Measurements from ENCODE around the gene ADCY1.

Gene ADCY1

GRCh38 chr7:45564886-45565455 lies 9.2 kb upstream of the ADCY1 start:
- H3K4me3 ChIP-seq, result no peak overlapping the region
- no peak for TF ChIP-seq FOXP2 (optimal IDR thresholded peaks at IDR 0.05; ENCODE audit: control extremely low read depth, extremely low read length, insufficient read depth)
- no peak for TF ChIP-seq EZH2 (IDR thresholded peaks at IDR 0.05)
- TF ChIP-seq POLR2AphosphoS5 (IDR thresholded peaks at IDR 0.05; ENCODE audit: borderline replicate concordance, low read depth, low read length), result no peak
- no peak overlapping the region for H3K27ac ChIP-seq
- DNase-seq (ENCODE audit: low read depth, low spot score), result no peak
- no peaks in the 10 kb centered on the region for H3K36me3 ChIP-seq (ENCODE audit: insufficient read depth, low read length)
- no peak overlapping the region for H3K9ac ChIP-seq (ENCODE audit: insufficient read length)
- no peaks in the 10 kb centered on the region for H3K9me3 ChIP-seq (ENCODE audit: low read depth, low read length)

DNA sequence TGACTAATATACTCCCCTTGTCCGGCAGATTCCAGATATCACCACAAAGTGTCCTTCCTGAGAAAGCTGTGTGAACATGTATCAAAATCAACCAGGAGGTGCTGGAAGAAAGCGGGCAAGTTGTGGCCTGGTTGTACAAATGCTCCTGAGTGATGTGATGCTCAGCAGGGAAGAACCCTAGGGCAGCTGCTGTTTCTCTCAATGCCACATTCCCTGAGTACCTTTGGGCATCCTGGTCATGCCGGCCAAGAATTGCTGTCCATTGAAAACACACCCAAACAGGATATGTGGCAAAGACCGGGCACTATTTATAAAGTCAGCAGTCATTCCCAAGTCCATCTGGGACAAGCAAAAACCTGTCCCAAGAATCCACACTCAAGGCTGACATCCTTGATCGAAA lies 7.8 kb upstream of the ADCY1 start:
- DNase-seq (ENCODE audit: low read depth, low spot score), result no peak
- TF ChIP-seq EZH2 (IDR thresholded peaks at IDR 0.05), result no peak
- no peak for TF ChIP-seq POLR2AphosphoS5 (IDR thresholded peaks at IDR 0.05; ENCODE audit: borderline replicate concordance, low read depth, low read length)
- no peak for TF ChIP-seq FOXP2 (optimal IDR thresholded peaks at IDR 0.05; ENCODE audit: control extremely low read depth, extremely low read length, insufficient read depth)
- Histone ChIP-seq H3K4me3 (no peak overlapping the region), H3K9ac (ENCODE audit: insufficient read length) (no peak overlapping the region), H3K27ac (no peak overlapping the region), H3K9me3 (ENCODE audit: low read depth, low read length) (no peaks in the 10 kb centered on the region), H3K36me3 (ENCODE audit: insufficient read depth, low read length) (no peaks in the 10 kb centered on the region)

- Histone ChIP-seq H3K4me3 (no peak overlapping the region), H3K36me3 (ENCODE audit: insufficient read depth, low read length) (no peaks in the 10 kb centered on the region), H3K27ac (no peak overlapping the region), H3K9ac (ENCODE audit: insufficient read length) (no peak overlapping the region), H3K9me3 (ENCODE audit: low read depth, low read length) (no peaks in the 10 kb centered on the region)
- DNase-seq (ENCODE audit: low read depth, low spot score), result no peak
- TF ChIP-seq FOXP2 (optimal IDR thresholded peaks at IDR 0.05; ENCODE audit: control extremely low read depth, extremely low read length, insufficient read depth) (no peak), POLR2AphosphoS5 (IDR thresholded peaks at IDR 0.05; ENCODE audit: borderline replicate concordance, low read depth, low read length) (no peak), EZH2 (IDR thresholded peaks at IDR 0.05) (no peak)
Measured at GRCh38 chr7:45566961-45567360, 7.2 kb upstream of the ADCY1 start.

DNA sequence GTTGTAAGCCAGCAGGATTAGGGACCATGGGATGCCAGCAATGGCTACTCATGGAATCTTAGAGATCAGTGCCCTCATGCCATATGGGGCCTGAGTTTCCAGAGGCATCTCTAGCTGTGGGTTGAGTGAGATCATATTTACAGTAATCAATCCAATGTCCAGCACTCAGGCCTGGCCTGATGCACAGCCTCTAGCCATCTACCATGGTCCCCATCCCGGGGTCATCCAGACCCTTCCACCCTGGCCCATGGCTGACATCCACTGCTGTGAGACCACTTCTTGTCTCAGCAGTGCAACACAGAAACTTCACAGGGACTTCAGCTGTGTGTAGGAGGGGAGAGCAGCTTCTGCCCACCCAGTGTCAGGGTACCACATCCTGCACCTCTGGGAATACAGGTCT lies 6.5 kb upstream of the ADCY1 start:
- Histone ChIP-seq H3K9ac (ENCODE audit: insufficient read length) (no peak overlapping the region), H3K9me3 (ENCODE audit: low read depth, low read length) (no peaks in the 10 kb centered on the region), H3K36me3 (ENCODE audit: insufficient read depth, low read length) (no peaks in the 10 kb centered on the region), H3K27ac (no peak overlapping the region), H3K4me3 (no peak overlapping the region)
- no peak for DNase-seq (ENCODE audit: low read depth, low spot score)
- TF ChIP-seq EZH2 (IDR thresholded peaks at IDR 0.05), result no peak
- no peak for TF ChIP-seq FOXP2 (optimal IDR thresholded peaks at IDR 0.05; ENCODE audit: control extremely low read depth, extremely low read length, insufficient read depth)
- no peak for TF ChIP-seq POLR2AphosphoS5 (IDR thresholded peaks at IDR 0.05; ENCODE audit: borderline replicate concordance, low read depth, low read length)

GRCh38 chr7:45568536-45569289 lies 5.5 kb upstream of the ADCY1 start:
- no peak for DNase-seq (ENCODE audit: low read depth, low spot score)
- H3K36me3 ChIP-seq (ENCODE audit: insufficient read depth, low read length), result no peaks in the 10 kb centered on the region
- H3K9ac ChIP-seq (ENCODE audit: insufficient read length), result no peak overlapping the region
- H3K9me3 ChIP-seq (ENCODE audit: low read depth, low read length), result no peaks in the 10 kb centered on the region
- TF ChIP-seq EZH2 (IDR thresholded peaks at IDR 0.05) (no peak), POLR2AphosphoS5 (IDR thresholded peaks at IDR 0.05; ENCODE audit: borderline replicate concordance, low read depth, low read length) (no peak), FOXP2 (optimal IDR thresholded peaks at IDR 0.05; ENCODE audit: control extremely low read depth, extremely low read length, insufficient read depth) (no peak)
- H3K27ac ChIP-seq, result no peak overlapping the region
- H3K4me3 ChIP-seq, result no peak overlapping the region

- DNase-seq (ENCODE audit: low read depth, low spot score), result no peak
- TF ChIP-seq POLR2AphosphoS5 (IDR thresholded peaks at IDR 0.05; ENCODE audit: borderline replicate concordance, low read depth, low read length) (no peak), EZH2 (IDR thresholded peaks at IDR 0.05) (no peak), FOXP2 (optimal IDR thresholded peaks at IDR 0.05; ENCODE audit: control extremely low read depth, extremely low read length, insufficient read depth) (no peak)
- Histone ChIP-seq H3K9me3 (ENCODE audit: low read depth, low read length) (no peaks in the 10 kb centered on the region), H3K36me3 (ENCODE audit: insufficient read depth, low read length) (no peaks in the 10 kb centered on the region), H3K9ac (ENCODE audit: insufficient read length) (no peak overlapping the region), H3K4me3 (no peak overlapping the region), H3K27ac (no peak overlapping the region)
Measured at GRCh38 chr7:45569290-45569685, 4.9 kb upstream of the ADCY1 start.

GRCh38 chr7:45570797-45571196 lies 3.4 kb upstream of the ADCY1 start:
- TF ChIP-seq FOXP2 (optimal IDR thresholded peaks at IDR 0.05; ENCODE audit: control extremely low read depth, extremely low read length, insufficient read depth), result no peak
- no peak for TF ChIP-seq EZH2 (IDR thresholded peaks at IDR 0.05)
- TF ChIP-seq POLR2AphosphoS5 (IDR thresholded peaks at IDR 0.05; ENCODE audit: borderline replicate concordance, low read depth, low read length), result no peak
- no peak overlapping the region for H3K27ac ChIP-seq
- no peak for DNase-seq (ENCODE audit: low read depth, low spot score)
- H3K9ac ChIP-seq (ENCODE audit: insufficient read length), result no peak overlapping the region
- no peaks in the 10 kb centered on the region for H3K9me3 ChIP-seq (ENCODE audit: low read depth, low read length)
- H3K36me3 ChIP-seq (ENCODE audit: insufficient read depth, low read length), result no peaks in the 10 kb centered on the region
- H3K4me3 ChIP-seq, result no peak overlapping the region

- H3K36me3 ChIP-seq (ENCODE audit: insufficient read depth, low read length), result no peaks in the 10 kb centered on the region
- no peak overlapping the region for H3K4me3 ChIP-seq
- H3K27ac ChIP-seq, result no peak overlapping the region
- no peak for DNase-seq (ENCODE audit: low read depth, low spot score)
- H3K9ac ChIP-seq (ENCODE audit: insufficient read length), result no peak overlapping the region
- TF ChIP-seq EZH2 (IDR thresholded peaks at IDR 0.05) (no peak), POLR2AphosphoS5 (IDR thresholded peaks at IDR 0.05; ENCODE audit: borderline replicate concordance, low read depth, low read length) (no peak)
- no peaks in the 10 kb centered on the region for H3K9me3 ChIP-seq (ENCODE audit: low read depth, low read length)
Measured at GRCh38 chr7:45573204-45573603, 964 bp upstream of the ADCY1 start.

DNA sequence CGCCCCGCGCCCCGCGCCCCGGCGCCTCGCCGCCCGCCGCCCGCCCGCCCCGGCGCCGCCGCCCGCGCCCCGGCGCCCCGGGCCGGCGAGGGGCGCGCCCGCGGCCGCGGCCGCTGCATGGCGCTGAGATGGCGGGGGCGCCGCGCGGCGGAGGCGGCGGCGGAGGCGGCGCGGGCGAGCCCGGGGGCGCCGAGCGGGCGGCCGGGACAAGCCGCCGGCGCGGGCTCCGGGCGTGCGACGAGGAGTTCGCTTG lies 174 bp downstream of the ADCY1 start:
- TF ChIP-seq FOXP2 (optimal IDR thresholded peaks at IDR 0.05; ENCODE audit: control extremely low read depth, extremely low read length, insufficient read depth) (no peak), EZH2 (IDR thresholded peaks at IDR 0.05) (no peak), POLR2AphosphoS5 (IDR thresholded peaks at IDR 0.05; ENCODE audit: borderline replicate concordance, low read depth, low read length) (no peak)
- Histone ChIP-seq H3K9ac (ENCODE audit: insufficient read length) (no peak overlapping the region), H3K36me3 (ENCODE audit: insufficient read depth, low read length) (no peaks in the 10 kb centered on the region), H3K4me3 (no peak overlapping the region), H3K27ac (no peak overlapping the region), H3K9me3 (ENCODE audit: low read depth, low read length) (no peaks in the 10 kb centered on the region)
- no peak for DNase-seq (ENCODE audit: low read depth, low spot score)
